NCI-H2081 treated with DMSO at 0.1 percent for 48 hours (cell line): Measurements from ENCODE around the gene TRNAU1AP.
"Not testable (repeated sequence)": the region's sequence is repeated elsewhere in the genome, so short reads cannot be mapped to it uniquely, and the experiment has no call there.

ENCODE experiments used
- DNase-seq: peaks from one replicate; lab custom pipeline; 2025; lab: John Stamatoyannopoulos, UW

Gene TRNAU1AP

DNA sequence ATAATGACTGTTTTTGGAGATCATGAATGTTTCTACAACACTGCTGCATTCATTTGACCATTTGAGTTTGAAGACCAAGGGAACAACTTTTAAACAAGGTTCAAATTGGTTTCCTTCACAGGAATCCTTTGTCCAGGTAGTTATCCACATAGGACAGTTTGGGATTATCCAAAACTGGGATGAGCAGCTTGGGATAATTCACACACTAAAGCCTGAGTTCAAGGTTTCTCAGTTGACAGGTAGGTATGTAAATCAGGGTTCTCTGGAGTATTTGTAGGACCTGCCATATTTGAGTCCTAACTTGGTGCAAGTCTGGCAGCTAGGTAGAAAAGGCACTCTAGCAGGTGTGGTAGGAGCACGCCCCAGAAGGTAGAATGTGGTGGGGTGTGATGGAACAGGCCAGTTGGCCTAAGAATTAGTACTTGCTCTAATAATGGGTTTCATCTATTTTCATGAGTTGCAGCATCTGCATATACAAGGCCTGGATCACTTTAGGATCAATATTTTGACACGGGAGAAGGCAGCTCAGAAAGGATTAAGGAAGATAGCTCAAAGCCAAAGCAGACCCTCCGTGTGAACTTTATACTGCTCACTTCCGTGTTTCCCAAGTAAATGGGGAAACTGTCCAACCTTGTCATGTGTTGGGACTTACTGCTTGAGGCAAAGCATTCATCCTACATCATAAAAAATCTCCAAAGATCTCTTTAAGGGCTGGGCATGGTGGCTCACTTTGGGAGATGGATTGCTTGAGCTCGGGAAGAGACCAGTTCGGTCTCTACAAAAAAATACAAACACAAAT, 25.1 kb downstream of the TRNAU1AP start:
- no peak for DNase-seq

DNA sequence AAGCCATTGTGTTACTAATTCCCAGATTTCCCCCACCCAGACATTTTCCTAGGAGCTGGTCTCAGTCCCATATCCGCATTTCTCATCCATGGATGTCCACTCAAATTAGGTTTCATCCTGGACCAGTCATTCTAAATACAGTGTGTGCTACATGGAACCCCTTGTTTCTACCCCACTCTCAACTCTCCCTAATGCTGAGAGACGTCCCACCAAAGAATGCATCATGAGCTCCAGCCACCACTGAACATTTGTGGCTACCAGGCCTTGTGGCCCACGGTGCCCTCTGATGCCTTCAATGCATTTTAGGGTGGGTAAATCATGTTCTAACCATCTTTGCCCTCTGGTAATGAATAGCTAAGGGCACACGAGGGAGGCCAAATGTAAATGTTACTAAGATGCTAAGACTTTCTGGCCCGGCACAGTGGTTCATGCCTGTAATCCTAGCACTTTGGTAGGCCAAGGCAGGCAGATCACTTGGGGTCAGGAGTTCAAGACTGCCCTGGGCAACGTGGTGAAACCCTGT, 25.9 kb downstream of the TRNAU1AP start:
- no peak for DNase-seq

DNA sequence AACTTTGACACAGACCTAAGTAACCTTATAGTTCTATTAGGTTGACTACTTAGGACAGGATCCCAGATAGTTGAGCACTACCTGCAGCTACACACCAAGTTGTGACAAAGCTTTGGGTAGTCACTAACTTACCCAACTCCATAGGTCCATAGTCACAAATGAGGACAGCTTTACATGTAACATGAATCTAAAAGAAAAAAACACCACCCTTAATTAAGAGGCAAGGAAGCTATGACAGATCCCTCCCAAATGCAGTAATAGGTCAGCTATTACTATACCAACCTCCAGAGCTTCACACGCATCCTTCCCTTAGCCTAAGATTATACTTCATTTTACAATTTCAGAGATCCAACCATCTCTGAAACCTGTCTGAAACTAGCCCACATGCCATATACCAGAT, 26.5 kb downstream of the TRNAU1AP start:
- DNase-seq: no peak

DNA sequence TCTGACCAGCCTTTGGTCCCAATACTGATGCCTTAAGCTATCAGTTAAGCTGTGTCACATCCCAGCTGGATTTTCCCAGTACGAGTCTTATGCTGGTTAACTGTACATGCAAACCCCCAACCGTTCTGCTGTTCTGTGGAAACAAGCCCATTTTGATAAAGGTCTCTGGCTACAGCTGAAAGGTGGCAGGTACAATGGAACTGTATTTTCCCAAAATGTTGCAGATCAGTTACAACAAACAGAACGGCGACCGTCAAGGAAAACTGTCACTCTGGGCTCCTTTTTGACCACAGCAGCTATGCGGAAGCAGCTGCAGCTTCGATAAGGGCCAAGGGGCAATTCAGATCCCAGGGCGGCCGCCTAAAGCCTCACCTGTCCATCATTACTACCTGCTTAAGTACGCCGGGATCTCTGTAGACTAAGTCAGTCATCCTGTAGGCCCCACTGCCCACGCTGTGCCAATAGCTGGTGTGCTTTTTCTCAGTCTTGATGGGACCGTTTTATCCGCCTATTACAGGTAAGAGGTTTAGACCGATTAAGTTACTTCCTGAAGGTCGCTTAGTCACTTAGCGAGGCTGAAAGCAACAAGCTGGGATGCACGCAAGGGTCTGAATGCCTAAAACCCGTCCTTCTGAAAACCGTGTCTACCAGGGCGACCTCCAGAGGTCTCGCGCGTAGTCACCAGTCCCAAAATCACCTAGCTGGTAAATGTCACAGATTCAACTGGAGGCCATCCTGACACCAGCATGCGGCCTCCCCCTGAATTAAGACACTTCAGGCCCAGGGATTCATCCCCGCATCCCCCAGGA, 28.0 kb downstream of the TRNAU1AP start:
- no peak for DNase-seq

- DNase-seq: peak; percentile 69
Measured at GRCh38 chr1:28581531-28582247, 28.8 kb downstream of the TRNAU1AP start.

GRCh38 chr1:28582248-28582615, 29.3 kb downstream of the TRNAU1AP start:
- DNase-seq: no peak

DNA sequence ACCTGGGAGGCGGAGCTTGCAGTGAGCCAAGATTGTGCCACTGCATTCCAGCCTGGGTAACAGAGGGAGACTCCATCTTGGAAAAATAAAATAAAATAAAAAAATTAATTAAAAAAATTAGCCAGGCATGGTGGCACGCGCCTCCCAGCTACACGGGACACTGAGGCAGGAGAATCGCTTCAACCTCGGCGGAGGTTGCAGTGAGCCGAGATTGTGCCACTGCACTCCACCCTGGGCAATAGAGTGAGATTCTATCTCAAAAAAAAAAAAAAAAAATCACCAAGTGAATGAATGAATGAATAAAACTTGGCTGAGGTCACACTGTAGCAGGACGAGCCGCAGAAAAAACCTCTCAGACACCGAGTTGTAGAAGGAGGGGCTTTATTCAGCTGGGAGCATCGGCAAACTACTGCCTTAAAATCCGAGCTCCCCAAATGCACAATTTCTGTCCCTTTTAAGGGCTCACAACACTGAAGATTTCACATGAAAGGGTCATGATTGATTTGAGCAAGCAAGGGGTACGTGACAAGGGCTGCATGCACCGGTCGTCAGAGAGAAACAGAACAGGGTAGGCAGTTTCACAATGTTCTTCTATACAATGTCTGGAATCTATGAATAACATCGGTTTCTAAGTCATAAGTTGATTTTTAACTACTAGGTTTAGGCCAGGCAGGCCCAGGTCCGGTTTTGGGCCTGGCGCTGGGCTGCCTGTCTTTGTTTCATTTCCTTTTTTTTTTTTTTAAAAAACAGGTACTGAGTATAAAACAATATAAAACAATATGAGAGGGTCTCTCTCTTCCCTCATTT, 33.9 kb downstream of the TRNAU1AP start:
- DNase-seq: not testable (repeated sequence)

DNA sequence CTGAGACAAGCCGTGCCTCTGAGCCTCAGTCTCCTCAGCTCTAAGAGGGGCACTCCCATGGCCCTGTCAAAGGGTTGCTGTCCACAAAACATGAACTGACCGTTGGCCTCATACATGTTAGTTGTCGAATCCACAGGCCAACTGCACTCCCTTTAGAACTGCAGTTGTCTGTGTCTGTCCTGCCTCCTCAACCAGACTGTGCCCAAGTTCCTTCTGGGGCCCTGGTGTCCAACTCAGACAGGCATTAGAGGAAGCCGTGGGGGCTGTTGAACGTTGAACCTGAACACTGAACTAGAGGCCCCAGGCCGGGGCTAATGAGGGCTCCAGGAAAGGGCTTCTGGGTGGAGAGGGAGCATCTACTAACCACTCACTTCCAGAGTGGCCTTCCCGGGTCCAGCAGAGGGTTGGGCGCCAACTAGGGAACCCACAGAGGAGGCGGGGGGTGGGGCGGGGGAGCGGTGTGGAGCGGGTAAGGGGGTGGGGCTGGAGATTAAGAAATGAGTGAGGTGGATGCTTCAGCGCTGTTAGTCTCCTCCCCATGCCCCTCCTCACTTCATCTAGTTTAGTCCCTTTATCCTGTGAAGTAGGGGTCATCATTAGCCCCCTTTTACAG, 38.9 kb downstream of the TRNAU1AP start, which contains the start of gene RAB42:
TSS of gene RAB42 (plus strand) at position 558 of the 613 bp plus-strand sequence. CDS start 247 bp downstream, outside the sequence.
- no peak for DNase-seq

- DNase-seq: no peak
Measured at GRCh38 chr1:28592321-28593071, 39.6 kb downstream of the TRNAU1AP start.

DNA sequence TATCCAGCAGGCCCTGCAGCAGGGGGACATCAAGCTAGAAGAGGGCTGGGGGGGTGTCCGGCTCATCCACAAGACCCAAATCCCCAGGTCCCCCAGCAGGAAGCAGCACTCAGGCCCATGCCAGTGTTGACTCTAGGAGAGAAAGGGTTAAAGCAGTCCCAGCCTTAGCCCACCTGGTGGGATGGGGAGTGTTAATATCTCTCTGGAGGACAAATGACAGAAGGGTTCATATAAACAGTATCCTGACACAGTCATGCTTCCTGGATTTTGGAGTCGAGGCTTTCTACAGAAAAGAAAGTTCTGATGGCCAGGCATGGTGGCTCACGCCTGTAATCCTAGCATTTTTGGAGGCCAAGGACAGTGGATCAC, 41.1 kb downstream of the TRNAU1AP start:
- not testable (repeated sequence) for DNase-seq

DNA sequence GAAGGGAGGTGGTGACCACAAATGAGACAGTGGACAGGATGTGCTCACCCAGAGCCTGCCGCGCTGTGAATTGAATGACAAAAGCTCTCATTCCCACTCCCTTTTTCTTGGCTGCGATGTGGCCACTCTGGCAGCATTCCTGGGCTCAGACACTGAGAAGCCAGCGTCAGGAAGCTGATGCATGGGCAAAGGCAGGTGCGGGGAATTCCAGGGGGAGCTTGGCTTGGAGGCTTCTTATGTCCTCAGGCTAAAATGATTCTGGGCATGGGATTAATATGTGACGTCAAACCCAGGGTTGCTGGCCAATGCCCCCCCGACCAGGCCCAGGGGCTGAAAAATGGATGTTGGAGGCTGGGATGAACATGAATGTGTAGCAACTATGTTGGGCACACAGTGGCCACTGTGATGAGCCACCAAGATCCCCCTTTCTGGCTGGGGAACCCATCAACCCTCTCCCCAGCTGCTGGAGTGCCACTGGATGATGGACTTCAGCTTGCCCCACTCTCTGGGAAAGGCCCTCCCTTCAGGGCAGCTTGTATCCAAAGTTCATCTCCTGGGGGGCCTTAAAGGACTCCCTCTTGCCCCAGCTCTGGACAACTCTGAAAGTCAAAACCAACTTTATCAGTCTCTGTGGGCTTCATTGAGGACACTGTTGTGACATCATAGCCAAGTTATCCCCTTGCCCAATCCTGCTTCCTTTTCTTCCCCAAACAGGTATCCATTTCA, 42.0 kb downstream of the TRNAU1AP start:
- not testable (repeated sequence) for DNase-seq

DNA sequence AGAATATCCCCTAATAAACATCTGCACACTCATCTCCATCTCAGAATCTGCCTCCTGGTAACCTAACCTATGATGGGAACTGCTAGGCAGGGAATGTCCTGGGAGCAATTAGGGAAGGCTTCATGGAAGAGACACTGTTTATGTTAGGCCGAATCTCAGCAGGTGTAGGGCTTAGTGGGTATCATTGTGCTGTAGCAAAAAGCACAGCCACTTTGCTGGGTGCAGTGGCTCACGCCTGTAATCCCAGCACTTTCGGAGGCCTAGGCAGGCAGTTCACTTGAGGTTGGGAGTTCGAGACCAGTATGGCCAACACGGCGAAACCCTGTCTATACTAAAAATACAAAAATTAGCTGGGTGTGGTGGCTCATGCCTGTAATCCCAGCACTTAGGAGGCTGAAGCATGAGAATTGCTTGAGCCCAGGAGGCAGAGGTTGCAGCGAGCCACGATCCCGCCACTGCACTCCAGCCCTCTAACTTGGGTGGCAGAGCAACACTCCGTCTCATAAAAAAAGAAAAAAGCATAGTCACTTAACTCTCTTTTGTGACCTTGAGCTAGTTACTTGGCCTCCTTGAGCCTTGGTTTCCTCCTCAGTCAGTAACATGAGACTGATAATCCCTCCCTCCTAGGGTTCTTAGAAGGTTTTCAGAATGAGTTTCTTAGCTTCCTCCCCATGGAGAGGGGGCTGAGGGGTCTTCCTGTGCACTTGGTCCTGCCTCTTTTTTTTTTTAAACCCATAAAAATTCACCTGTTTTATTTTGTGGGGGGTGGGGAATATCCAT, 42.7 kb downstream of the TRNAU1AP start:
- no peak for DNase-seq

DNA sequence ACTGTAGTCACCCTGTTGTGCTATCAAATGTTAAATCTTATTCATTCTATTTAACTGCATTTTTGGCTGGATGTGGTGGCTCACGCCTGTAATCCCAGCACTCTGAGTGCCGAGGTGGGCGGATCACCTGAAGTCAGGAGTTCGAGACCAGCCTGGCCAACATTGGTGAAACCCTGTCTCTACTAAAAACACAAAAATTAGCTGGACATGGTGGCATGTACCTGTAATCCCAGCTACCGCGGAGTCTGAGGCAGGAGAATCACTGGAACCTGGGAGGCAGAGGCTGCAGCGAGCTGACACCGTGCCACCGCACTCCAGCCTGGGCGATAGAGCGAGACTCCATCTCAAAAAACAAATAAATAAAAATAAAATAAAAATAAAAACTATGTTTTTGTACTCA, 43.4 kb downstream of the TRNAU1AP start:
- not testable (repeated sequence) for DNase-seq

GRCh38 chr1:28601696-28602095, 48.8 kb downstream of the TRNAU1AP start:
- DNase-seq: no peak

DNA sequence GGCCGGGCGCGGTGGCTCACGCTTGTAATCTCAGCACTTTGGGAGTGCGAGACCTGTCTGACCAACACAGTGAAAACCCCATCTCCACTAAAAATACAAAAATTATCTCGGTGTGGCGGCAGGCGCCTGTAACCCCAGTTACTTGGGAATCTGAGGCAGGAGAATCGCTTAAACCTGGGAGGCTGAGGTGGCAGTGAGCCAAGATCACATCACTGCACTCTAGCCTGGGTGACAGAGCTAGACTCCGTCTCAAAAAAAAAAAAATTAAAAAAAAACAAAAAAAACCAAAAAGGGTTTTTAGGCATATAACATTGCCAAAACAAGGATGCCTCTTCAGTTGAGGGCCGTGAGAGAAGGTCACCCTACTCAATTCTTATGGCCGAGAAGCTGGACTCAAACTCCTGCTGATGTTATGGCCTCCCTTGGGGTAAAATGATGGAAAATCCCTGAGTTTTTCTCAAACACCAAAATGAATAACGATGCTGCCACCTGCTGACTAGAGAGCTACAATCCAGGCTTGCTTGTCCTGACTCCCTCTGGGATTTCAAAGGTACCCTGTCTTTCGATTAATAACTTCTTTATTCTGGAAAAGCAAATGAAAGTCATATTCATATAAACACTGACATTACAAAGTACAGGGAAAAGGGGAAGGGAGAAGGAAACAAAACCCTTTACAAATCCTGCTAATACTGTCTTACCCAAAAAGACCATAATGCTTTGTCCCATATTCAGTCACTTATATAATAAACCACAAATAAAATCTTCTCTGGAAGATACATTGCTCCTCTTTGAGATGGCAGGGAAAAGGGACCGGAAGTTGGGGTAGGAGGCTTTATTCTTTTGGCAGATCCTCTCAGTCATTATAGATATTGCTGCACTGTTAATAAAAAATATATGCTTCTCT, 49.9 kb downstream of the TRNAU1AP start:
- no peak for DNase-seq

DNA sequence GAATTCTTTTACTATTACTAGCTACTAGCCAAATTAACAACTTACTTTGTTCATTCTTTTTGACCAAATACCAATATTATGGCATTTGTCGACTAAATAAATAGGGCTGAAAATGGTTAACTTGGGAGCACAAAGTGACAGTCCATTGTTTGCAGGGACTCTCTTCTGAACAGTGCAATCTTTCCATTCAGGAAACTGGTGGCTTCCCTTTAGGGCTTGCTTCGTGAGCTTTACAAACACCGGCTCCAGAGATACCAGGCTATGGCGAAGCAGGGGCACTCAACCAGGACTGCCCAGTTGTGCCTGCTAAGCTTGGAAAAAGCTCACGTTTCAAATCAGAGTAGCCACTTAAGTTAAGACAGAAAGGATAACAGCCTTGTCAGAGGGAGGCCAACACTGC, 51.5 kb downstream of the TRNAU1AP start:
- DNase-seq: no peak

- no peak for DNase-seq
Measured at GRCh38 chr1:28604962-28605361, 52.1 kb downstream of the TRNAU1AP start.

- no peak for DNase-seq
Measured at GRCh38 chr1:28606771-28607170, 53.9 kb downstream of the TRNAU1AP start.
